Measurements from ENCODE around the gene TTLL11.

GRCh38 chr9:122036408-122036807, 56.7 kb downstream of the TTLL11 start:
- TF ChIP-seq CTCF (IDR thresholded peaks at IDR 0.05) (no peak), POLR2A (IDR thresholded peaks at IDR 0.05) (no peak)

All from Peyer's patch (tissue), 4 donors.